Progenitor cell of endocrine pancreas (in vitro differentiated cells): Measurements from ENCODE around the gene WASF1. TPM values are rescaled to one million over a fixed set of nuclear protein-coding genes. Genes with fewer than 3 reads are reported as not detected.

Source experiments
- DNase-seq: peaks from one replicate; pipeline ENCODE4 v3.0.0; 2021; ENCODE audit warnings: low spot score; ENCODE audit not compliant: unreplicated experiment
- H3K27ac Mint-ChIP-seq: 2 replicates; pipeline ENCODE4 v1.8.0; 2021; ENCODE audit warnings: mild to moderate bottlenecking, moderate library complexity, mixed read lengths
- H3K27me3 Mint-ChIP-seq: 2 replicates; pipeline ENCODE4 v1.8.0; 2021; ENCODE audit warnings: mixed read lengths
- H3K36me3 Mint-ChIP-seq: 2 replicates; pipeline ENCODE4 v1.8.0; 2022; ENCODE audit warnings: mixed read lengths; ENCODE audit not compliant: insufficient read depth
- H3K4me1 Mint-ChIP-seq: 2 replicates; pipeline ENCODE4 v1.8.0; 2021; ENCODE audit warnings: low read depth, mixed read lengths
- H3K4me3 Mint-ChIP-seq: 2 replicates; pipeline ENCODE4 v1.8.0; 2021; ENCODE audit warnings: low read depth, mild to moderate bottlenecking, moderate library complexity, mixed read lengths
- H3K9me3 Mint-ChIP-seq: 2 replicates; pipeline ENCODE4 v1.8.0; 2021; ENCODE audit warnings: low read depth, mixed read lengths
- total RNA-seq: library from RNA; stranded (reverse); gene quantifications from 2 replicates; pipeline ENCODE4 v1.2.1, GENCODE V29; 2021
- TF ChIP-seq, protein P1 (sequence below): fragments of 200-600 bp; sonication (generic); IDR thresholded peaks from one replicate; pipeline ENCODE4 v1.5.0; 2021; ENCODE audit warnings: antibody characterized with exemption, mild to moderate bottlenecking; ENCODE audit not compliant: unreplicated experiment

The WASF1 gene
- total RNA-seq, 1 donor from 2014 or later = 46.4 TPM

DNA sequence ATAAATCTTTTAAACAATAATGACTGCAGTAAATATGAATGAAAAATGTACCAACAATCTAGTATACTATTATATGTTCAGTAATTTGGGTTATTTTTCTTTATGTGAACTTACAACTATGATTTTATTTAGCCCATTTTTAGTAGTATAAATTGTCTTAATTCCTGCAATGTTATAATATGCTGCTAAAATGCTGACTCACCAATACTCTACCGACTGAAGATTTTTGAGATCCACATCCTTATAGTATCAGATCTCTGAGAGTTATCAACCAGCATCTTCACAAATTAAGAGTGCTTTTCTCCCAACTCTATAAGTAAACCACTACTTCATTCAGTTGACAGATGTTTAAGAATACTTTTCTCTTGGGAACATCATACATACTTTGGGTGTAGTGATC lies 17.4 kb upstream of the WASF1 start:
- no peak for DNase-seq
- Mint-ChIP-seq H3K27ac (no peak overlapping the region), H3K4me1 (peaks cover 10% of the 10 kb centered on the region)

GRCh38 chr6:110195639-110196038 lies 16.2 kb upstream of the WASF1 start:
- peaks cover 5% of the 10 kb centered on the region for H3K36me3 Mint-ChIP-seq
- H3K27ac Mint-ChIP-seq = no peak overlapping the region

More for the DNA sequence above, 17.4 kb upstream of the WASF1 start:
- H3K36me3 Mint-ChIP-seq = peaks cover 5% of the 10 kb centered on the region
- H3K9me3 Mint-ChIP-seq = no peaks in the 10 kb centered on the region
- no peaks in the 10 kb centered on the region for H3K27me3 Mint-ChIP-seq
- H3K4me3 Mint-ChIP-seq = no peak overlapping the region
- TF ChIP-seq, protein P1, sequence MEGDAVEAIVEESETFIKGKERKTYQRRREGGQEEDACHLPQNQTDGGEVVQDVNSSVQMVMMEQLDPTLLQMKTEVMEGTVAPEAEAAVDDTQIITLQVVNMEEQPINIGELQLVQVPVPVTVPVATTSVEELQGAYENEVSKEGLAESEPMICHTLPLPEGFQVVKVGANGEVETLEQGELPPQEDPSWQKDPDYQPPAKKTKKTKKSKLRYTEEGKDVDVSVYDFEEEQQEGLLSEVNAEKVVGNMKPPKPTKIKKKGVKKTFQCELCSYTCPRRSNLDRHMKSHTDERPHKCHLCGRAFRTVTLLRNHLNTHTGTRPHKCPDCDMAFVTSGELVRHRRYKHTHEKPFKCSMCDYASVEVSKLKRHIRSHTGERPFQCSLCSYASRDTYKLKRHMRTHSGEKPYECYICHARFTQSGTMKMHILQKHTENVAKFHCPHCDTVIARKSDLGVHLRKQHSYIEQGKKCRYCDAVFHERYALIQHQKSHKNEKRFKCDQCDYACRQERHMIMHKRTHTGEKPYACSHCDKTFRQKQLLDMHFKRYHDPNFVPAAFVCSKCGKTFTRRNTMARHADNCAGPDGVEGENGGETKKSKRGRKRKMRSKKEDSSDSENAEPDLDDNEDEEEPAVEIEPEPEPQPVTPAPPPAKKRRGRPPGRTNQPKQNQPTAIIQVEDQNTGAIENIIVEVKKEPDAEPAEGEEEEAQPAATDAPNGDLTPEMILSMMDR = no peak

DNA sequence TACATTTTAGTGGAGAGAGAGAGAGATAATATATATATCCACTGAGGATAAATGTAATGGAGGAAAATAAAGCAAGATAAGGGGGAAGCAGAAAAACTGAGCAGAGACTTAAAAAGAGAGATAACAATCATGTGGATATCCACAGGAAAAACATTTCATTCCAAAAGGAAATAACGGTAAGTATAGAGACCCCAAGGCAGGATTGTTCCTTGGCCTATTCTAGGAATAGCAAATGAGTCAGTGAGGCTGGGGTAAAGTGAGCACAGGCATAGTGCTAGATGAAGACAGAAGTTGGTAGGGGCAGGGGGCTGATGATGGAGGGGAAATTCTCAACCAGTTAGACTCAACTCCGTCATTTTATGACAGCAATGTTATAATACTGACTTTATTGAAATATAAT lies 12.0 kb upstream of the WASF1 start:
- H3K9me3 Mint-ChIP-seq = no peaks in the 10 kb centered on the region
- no peak for DNase-seq
- no peak overlapping the region for H3K27ac Mint-ChIP-seq
- TF ChIP-seq, protein P1 = no peak
- peaks cover 2% of the 10 kb centered on the region for H3K36me3 Mint-ChIP-seq
- no peak overlapping the region for H3K4me3 Mint-ChIP-seq
- no peaks in the 10 kb centered on the region for H3K27me3 Mint-ChIP-seq
- peaks cover 1% of the 10 kb centered on the region for H3K4me1 Mint-ChIP-seq

More at GRCh38 chr6:110195639-110196038, 16.2 kb upstream of the WASF1 start:
- TF ChIP-seq, protein P1 = no peak
- DNase-seq = no peak
- Mint-ChIP-seq H3K4me3 (no peak overlapping the region), H3K9me3 (no peaks in the 10 kb centered on the region), H3K4me1 (peaks cover 1% of the 10 kb centered on the region), H3K27me3 (no peaks in the 10 kb centered on the region)

GRCh38 chr6:110190726-110191125 lies 11.3 kb upstream of the WASF1 start:
- TF ChIP-seq, protein P1 = no peak
- no peaks in the 10 kb centered on the region for H3K27me3 Mint-ChIP-seq
- peaks cover 2% of the 10 kb centered on the region for H3K36me3 Mint-ChIP-seq

GRCh38 chr6:110188791-110189190 lies 9.3 kb upstream of the WASF1 start:
- no peak overlapping the region for H3K27ac Mint-ChIP-seq
- H3K4me1 Mint-ChIP-seq = peaks cover 2% of the 10 kb centered on the region
- H3K36me3 Mint-ChIP-seq = no peaks in the 10 kb centered on the region
- TF ChIP-seq, protein P1 = no peak
- H3K9me3 Mint-ChIP-seq = no peaks in the 10 kb centered on the region
- no peak overlapping the region for H3K4me3 Mint-ChIP-seq
- H3K27me3 Mint-ChIP-seq = no peaks in the 10 kb centered on the region
- DNase-seq = no peak

More at GRCh38 chr6:110190726-110191125, 11.3 kb upstream of the WASF1 start:
- Mint-ChIP-seq H3K4me1 (peaks cover 2% of the 10 kb centered on the region), H3K9me3 (no peaks in the 10 kb centered on the region), H3K27ac (no peak overlapping the region), H3K4me3 (no peak overlapping the region)
- DNase-seq = no peak
